Epithelial cell of prostate (primary cell): ENCODE measurements around the gene VSIG10L2.

Experiments used
- DNase-seq: peaks from one replicate; pipeline ENCODE4 v3.0.0-alpha.2; 2011; ENCODE audit warnings: low read depth, low spot score
- H3K27ac ChIP-seq: fragments of 450-650 bp; 2 replicates; pipeline ENCODE4 v1.5.1; 2017; ENCODE audit warnings: mild to moderate bottlenecking

Gene VSIG10L2

GRCh38 chr11:125945011-125945796 lies 640 bp upstream of the VSIG10L2 start:
- no peak overlapping the region for H3K27ac ChIP-seq
- no peak for DNase-seq

GRCh38 chr11:125946712-125947418 lies 1.0 kb downstream of the VSIG10L2 start:
- DNase-seq = no peak

GRCh38 chr11:125947419-125948277 lies 1.8 kb downstream of the VSIG10L2 start:
- no peak for DNase-seq
- H3K27ac ChIP-seq = no peak overlapping the region

More at GRCh38 chr11:125946712-125947418, 1.0 kb downstream of the VSIG10L2 start:
- H3K27ac ChIP-seq = no peak overlapping the region

- H3K27ac ChIP-seq = no peak overlapping the region
- DNase-seq = no peak
Observed at GRCh38 chr11:125948278-125949051, 2.6 kb downstream of the VSIG10L2 start.

- H3K27ac ChIP-seq = no peak overlapping the region
- DNase-seq = no peak
Observed at GRCh38 chr11:125949271-125950177, 3.7 kb downstream of the VSIG10L2 start.

- no peak overlapping the region for H3K27ac ChIP-seq
- DNase-seq = no peak
Observed at GRCh38 chr11:125950178-125950490, 4.3 kb downstream of the VSIG10L2 start.

- DNase-seq = no peak
- H3K27ac ChIP-seq = no peak overlapping the region
Observed at GRCh38 chr11:125950696-125951651, 5.1 kb downstream of the VSIG10L2 start.

- DNase-seq = no peak
- no peak overlapping the region for H3K27ac ChIP-seq
Observed at GRCh38 chr11:125951731-125952130, 5.9 kb downstream of the VSIG10L2 start.

GRCh38 chr11:125952559-125952958 lies 6.7 kb downstream of the VSIG10L2 start:
- no peak for DNase-seq
- peak overlapping the region; percentile 51 for H3K27ac ChIP-seq

GRCh38 chr11:125952973-125953372 lies 7.1 kb downstream of the VSIG10L2 start:
- H3K27ac ChIP-seq = peak overlapping the region; percentile 51
- DNase-seq = no peak

- peak overlapping the region; percentile 51 for H3K27ac ChIP-seq
- DNase-seq = no peak
Observed at GRCh38 chr11:125953401-125953935, 7.6 kb downstream of the VSIG10L2 start.

- DNase-seq = no peak
- no peak overlapping the region for H3K27ac ChIP-seq
Observed at GRCh38 chr11:125954123-125954944, 8.5 kb downstream of the VSIG10L2 start.

- no peak overlapping the region for H3K27ac ChIP-seq
- DNase-seq = no peak
Observed at GRCh38 chr11:125954945-125955640, 9.2 kb downstream of the VSIG10L2 start.

- no peak overlapping the region for H3K27ac ChIP-seq
- no peak for DNase-seq
Observed at GRCh38 chr11:125955856-125956255, 10.0 kb downstream of the VSIG10L2 start.

GRCh38 chr11:125956391-125957134 lies 10.7 kb downstream of the VSIG10L2 start:
- no peak overlapping the region for H3K27ac ChIP-seq
- DNase-seq = no peak
